A673 (cell line): Measurements from ENCODE around the gene CCDC27.

Experiments
- CTCF ChIP-seq: fragments of 300-800, 200-600 bp; sonication (generic); conservative IDR thresholded peaks from 2 replicates; pipeline ENCODE4 v1.5.1; 2017; ENCODE audit warnings: low read depth, mild to moderate bottlenecking, antibody characterized with exemption, low read length, moderate library complexity, mixed read lengths
- EZH2 ChIP-seq: fragments of 200-600 bp; sonication (generic); IDR thresholded peaks from 2 replicates; pipeline ENCODE4 v1.6.1; 2017; ENCODE audit warnings: borderline replicate concordance, low read depth, mild to moderate bottlenecking, mixed read lengths, antibody characterized with exemption, low read length; ENCODE audit not compliant: poor library complexity, severe bottlenecking

GRCh38 chr1:3777647-3778589, 25.7 kb downstream of the CCDC27 start:
- no peak for TF ChIP-seq CTCF
- no peak for TF ChIP-seq EZH2
